Left lobe of liver (tissue), 2 donors: ENCODE measurements around the gene CBLN1. TPM values are rescaled to one million over a fixed set of nuclear protein-coding genes. Genes with fewer than 3 reads are reported as not detected.
"Not testable (repeated sequence)": the region's sequence is repeated elsewhere in the genome, so short reads cannot be mapped to it uniquely, and the experiment has no call there.

Experiments used
- ATAC-seq: fragments of 200-7000 bp; cut with Tn5 transposase; one replicate; pipeline ENCODE4 v1.9.1; 2020; ENCODE audit warnings: mild to moderate bottlenecking, moderate library complexity
- DNase-seq: peaks from one replicate; pipeline ENCODE4 v3.0.0-alpha.2; 2020; ENCODE audit warnings: low spot score
- total RNA-seq: library from RNA; stranded (reverse); gene quantifications from one replicate; pipeline ENCODE4 v1.2.1, GENCODE V29; 2021
- donor health status: DM: no; HTN: no; CAD: no; lungs with moderate emphysema.
- donor health status: DM: no; HTN: yes; CAD: no.

Gene CBLN1
- total RNA-seq, 1 donor from 2014 or later: 0.13 TPM

GRCh38 chr16:49277766-49278566 is 3.7 kb downstream of the CBLN1 start:
- ATAC-seq (no peak), DNase-seq (no peak)

DNA sequence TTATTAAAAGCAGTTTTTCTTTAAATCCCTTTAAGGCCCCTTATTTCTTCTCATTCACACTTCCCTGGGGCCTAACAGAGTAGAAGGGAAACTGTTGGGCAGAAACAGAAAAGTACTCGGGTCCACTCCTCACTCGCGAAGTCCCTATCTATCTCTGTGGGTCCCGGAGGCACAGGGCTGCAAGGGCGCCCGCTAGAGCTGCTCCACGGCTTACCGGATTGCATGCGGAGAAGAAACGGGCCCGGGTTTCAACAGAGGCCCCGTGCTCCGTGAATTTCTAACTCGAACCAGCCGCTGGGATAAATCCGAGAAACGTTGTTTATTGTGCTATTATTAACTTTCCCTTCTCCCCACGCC is 4.3 kb downstream of the CBLN1 start:
- DNase-seq: no peak
- no peak for ATAC-seq

DNA sequence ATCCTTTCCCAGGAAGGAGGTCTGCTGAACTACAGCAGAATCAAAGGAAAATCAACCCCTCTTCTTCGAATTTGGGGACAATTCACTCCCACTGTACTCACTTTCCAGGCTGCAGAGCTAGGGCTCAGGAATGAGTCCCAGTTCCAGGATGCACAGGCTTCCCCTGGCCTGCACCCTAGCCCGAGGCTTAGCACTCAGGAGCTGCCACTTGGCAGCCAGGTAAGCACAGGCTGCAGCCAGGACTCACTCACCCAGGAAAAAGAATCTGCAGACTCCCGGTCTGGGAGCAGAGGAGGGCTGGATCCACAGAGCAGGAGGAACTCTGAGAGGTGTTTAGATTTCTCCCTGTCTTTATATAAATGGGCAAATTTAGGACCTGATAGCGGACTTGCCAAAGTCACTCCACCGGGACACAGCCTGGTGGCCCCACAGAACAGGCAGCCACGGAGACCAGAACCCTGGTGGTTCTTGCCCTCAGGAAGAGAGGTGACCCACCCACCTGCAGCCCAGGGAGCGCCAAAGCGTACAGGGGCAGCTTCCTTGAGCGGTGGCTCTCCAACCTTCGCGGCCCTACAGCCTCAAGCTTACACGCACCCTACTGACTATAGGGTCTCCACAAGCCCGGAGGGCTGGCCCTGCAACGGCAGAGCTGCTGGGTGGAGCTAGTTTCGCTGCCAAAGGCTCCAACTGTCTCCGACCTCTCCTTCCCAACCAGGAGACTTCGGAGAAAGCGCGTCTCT is 4.8 kb downstream of the CBLN1 start:
- DNase-seq: no peak
- ATAC-seq: no peak

- DNase-seq (no peak), ATAC-seq (no peak)
These were observed 5.8 kb downstream of the CBLN1 start for GRCh38 chr16:49275870-49276269.

GRCh38 chr16:49275050-49275730 is 6.4 kb downstream of the CBLN1 start:
- no peak for ATAC-seq
- DNase-seq: no peak

DNA sequence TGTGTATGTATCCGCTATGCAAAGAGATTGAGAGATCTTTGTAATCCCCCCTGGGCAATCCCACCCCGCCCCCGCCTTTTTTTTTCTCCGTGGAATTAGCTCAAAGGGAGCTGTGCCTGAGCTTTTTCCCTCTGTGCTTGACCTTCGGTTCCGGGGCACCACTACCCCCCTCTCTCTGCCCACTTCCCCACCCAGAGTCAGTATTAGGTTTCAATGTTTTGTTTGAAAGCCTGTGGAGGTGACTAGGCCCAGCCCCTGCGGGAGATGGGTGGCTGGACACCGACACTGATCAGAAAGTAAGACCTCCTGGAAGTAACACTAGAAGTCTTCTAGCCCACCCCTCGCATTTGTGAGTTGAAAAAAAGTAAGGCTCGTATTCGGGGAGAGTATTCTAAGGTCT is 7.0 kb downstream of the CBLN1 start:
- ATAC-seq (no peak), DNase-seq (no peak)

DNA sequence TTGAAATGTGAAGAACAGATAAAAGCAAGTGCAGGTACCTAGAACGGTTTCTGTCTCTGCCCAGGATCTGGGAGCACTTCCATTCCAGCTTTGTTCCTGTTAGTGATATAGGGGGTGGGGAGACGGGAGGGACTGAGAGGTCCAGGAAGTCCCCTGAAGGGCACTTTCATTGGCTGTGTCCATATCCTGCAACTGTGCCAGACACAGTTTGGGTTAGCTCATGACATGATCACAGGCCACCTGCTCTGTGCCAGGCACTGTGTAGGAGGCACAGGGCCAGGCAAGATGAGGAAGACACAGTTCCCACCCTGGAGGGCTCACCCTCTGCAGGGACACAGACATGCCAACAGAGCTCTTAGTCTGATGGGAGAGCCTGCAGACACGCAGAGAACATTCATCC is 7.9 kb downstream of the CBLN1 start:
- ATAC-seq (no peak), DNase-seq (no peak)

GRCh38 chr16:49271363-49271762 is 10.3 kb downstream of the CBLN1 start:
- no peak for ATAC-seq

DNA sequence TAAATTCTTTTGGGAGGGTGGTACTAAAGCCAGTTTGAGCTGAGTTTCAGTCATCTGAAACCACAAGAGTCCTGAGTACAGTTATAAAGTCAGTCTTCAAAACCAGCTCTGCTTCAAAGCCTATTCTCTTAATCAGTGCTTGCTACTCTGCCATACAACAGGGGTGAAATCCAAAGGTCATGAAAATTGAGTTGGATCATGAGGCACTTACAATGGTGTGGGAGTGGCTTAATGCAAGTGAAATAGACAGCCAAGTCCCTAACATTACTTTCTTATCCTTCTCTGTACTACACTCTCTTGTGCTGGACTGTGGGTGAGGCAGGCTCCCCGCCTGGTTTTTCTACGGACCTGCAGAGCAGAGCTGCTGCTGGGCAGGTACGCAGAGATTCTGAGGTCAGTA is 12.4 kb downstream of the CBLN1 start:
- no peak for ATAC-seq
- no peak for DNase-seq

More at GRCh38 chr16:49271363-49271762, 10.3 kb downstream of the CBLN1 start:
- no peak for DNase-seq

DNA sequence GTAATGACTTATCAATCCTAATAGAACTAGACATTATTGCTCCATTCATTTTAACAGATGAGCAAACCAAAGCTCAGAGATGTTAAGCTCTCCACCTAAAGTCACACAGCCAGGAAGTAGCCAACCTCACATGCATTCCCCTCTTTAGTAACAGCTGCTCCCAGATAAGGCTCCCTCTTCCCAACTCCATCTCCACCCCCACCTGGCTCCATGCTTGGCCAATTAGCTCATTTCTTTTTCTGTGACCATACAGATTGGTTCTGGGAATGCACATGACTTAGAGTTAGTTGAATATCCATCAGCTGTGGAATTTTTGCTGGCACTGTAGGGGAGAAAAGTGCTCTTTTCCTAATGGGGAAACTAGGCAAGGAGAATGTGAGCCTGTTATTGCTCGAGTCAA is 13.0 kb downstream of the CBLN1 start:
- DNase-seq (no peak), ATAC-seq (no peak)

GRCh38 chr16:49262501-49262900 is 19.1 kb downstream of the CBLN1 start:
- ATAC-seq (no peak), DNase-seq (no peak)

GRCh38 chr16:49261930-49262329 is 19.7 kb downstream of the CBLN1 start:
- ATAC-seq: no peak
- DNase-seq: no peak

DNA sequence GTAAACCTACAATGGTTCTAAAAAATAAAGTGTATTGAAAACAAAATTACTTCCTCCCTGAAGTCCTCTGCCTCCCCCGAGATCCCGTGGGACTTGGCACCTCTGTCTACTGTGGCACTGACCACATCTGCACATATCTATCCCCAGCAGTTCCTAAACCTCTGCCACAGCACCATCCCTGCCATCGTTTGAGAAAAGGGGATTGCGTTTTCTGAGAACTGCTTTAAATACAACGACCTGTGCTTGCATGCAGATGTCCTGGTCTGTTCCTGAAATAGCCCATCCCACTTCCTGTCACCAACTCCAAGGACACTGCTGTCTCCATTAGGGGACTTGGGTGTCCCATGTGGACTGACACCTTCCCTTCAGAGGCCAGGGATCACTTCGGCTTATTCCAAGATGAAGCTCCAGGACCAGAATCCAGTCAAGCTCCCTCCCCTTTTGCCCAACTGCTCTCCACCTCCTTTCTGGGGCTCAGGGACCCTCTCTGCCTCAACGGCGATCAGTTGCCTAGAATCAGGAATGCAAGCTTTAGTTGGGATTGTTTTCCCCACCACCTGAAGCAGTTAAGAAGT is 20.6 kb downstream of the CBLN1 start:
- ATAC-seq: no peak
- DNase-seq: no peak

DNA sequence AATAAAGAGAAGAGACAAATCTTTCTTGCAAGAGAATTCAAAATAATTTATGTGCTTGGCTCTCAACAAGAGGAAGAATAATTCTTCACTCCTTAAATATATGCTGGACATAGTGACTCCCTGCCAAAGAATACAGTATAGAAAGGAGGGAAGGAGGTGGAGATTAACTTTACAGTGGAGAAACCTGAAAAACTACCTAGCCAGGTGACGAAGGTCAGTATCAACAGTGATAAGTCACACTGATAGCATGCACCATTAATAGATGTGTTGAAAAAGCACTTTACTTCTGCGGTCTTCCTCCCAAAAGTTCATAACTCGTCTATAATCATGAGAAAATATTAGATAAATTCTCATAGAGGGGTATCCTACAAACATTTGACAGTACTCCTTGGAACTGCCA is 21.4 kb downstream of the CBLN1 start:
- DNase-seq (no peak), ATAC-seq (no peak)

DNA sequence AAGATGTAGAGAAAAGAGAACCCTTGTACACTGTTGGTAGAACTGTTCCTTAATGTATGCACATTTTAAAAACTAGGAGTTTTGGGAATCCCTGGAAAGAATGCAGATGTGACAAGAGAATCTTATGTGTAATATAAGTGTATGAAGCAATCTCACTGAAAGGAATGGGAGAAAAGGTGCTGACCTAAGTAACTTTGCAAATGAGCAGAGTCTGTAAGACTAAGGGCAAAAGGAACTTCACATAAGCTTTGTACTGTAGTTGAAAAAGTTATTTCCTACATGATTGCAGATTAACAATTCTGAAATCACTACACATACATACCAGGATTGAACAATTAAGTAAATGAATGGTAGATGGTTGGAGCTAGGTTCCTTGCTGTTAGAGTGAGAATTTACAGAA is 22.3 kb downstream of the CBLN1 start:
- no peak for DNase-seq
- no peak for ATAC-seq

- DNase-seq (no peak), ATAC-seq (no peak)
These were observed 30.9 kb downstream of the CBLN1 start for GRCh38 chr16:49250689-49251088.

DNA sequence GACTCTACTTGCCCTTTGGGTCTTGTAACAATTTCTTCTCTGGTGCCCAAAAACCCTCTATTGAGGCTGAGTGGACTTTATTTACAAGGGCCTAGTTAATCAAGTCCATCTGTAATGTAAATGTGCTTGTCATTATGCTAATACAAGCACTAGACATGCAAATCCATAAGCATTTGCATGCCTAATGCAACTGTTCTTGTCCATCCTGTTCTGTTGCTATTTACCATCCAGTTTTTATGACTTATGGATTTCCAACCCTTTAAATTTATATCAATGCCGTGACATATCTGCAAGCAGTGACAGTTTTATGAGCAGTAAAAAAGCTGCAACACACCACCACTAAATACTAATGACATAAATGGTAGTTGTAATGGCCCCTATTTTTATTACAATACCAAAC is 33.4 kb downstream of the CBLN1 start:
- ATAC-seq: no peak
- no peak for DNase-seq

GRCh38 chr16:49236216-49236615 is 45.4 kb downstream of the CBLN1 start:
- DNase-seq (no peak), ATAC-seq (no peak)

- not testable (repeated sequence) for ATAC-seq, DNase-seq
These were observed 53.3 kb downstream of the CBLN1 start for GRCh38 chr16:49228335-49228734.
